BJ (cell line): ENCODE measurements around the gene IGHMBP2. TPM values are rescaled to one million over a fixed set of nuclear protein-coding genes. Genes with fewer than 3 reads are reported as not detected.

Source experiments
- CTCF ChIA-PET: fragments of 350-600 bp; formaldehyde crosslinking; extraction: SDS; loops from one replicate; lab custom pipeline; 2021; ENCODE audit warnings: antibody characterized with exemption, inconsistent platforms; lab: Yijun Ruan, JAX
- POLR2A ChIA-PET: fragments of 300-600 bp; sonication (Branson Sonifier 250); formaldehyde crosslinking; extraction: SDS; loops from one replicate; lab custom pipeline; 2021; ENCODE audit warnings: antibody characterized with exemption; lab: Charles Lee
- DNase-seq: peaks from one replicate; pipeline ENCODE4 v3.0.0-alpha.2; 2011; ENCODE audit warnings: low read depth
- H3K27me3 ChIP-seq: 2 replicates; pipeline ENCODE4 v1.6.0; 2011; ENCODE audit warnings: low read length; ENCODE audit not compliant: control insufficient read depth, insufficient read depth
- H3K36me3 ChIP-seq: 2 replicates; pipeline ENCODE4 v1.5.1; 2011; ENCODE audit warnings: low read length; ENCODE audit not compliant: control insufficient read depth, insufficient read depth
- H3K4me3 ChIP-seq: 2 replicates; pipeline ENCODE4 v1.5.1; 2011; ENCODE audit warnings: low read depth, mild to moderate bottlenecking, control low read depth, low read length
- CTCF ChIP-seq: IDR thresholded peaks from 2 replicates; pipeline ENCODE4 v1.5.1; 2011; ENCODE audit warnings: low read depth, mild to moderate bottlenecking, control low read depth, inconsistent platforms, low read length, moderate library complexity; ENCODE audit not compliant: insufficient read depth
- polyA plus RNA-seq: library from polyadenylated mRNA; depleted of rRNA; stranded (reverse); fragments of >200 nt; gene quantifications from 2 replicates; pipeline ENCODE4 v1.2.3, GENCODE V29; 2011

The IGHMBP2 gene
- polyA plus RNA-seq, 1 experiment, result 13.1 TPM

GRCh38 chr11:68979931-68980775 lies 76.5 kb downstream of the IGHMBP2 start:
- TF ChIP-seq CTCF, result no peak
- ChIA-PET POLR2A (no interaction called here), CTCF (no interaction called here)
- Histone ChIP-seq H3K36me3 (no peaks in the 10 kb centered on the region), H3K4me3 (no peak overlapping the region), H3K27me3 (peaks cover 9% of the 10 kb centered on the region)
- no peak for DNase-seq

- DNase-seq, result no peak
- POLR2A ChIA-PET, result no interaction called here
- H3K27me3 ChIP-seq, result peaks cover 9% of the 10 kb centered on the region
- TF ChIP-seq CTCF, result no peak
- CTCF ChIA-PET, result no interaction called here
- H3K4me3 ChIP-seq, result no peak within 1 kb of the TSS
- H3K36me3 ChIP-seq, result no peaks in the 10 kb centered on the region
Observed at GRCh38 chr11:68980776-68981065, 77.0 kb downstream of the IGHMBP2 start, which contains the start of gene MRGPRD. TSS of gene MRGPRD (minus strand) at chr11:68980986. CDS start at chr11:68980986, 0 bp downstream.

DNA sequence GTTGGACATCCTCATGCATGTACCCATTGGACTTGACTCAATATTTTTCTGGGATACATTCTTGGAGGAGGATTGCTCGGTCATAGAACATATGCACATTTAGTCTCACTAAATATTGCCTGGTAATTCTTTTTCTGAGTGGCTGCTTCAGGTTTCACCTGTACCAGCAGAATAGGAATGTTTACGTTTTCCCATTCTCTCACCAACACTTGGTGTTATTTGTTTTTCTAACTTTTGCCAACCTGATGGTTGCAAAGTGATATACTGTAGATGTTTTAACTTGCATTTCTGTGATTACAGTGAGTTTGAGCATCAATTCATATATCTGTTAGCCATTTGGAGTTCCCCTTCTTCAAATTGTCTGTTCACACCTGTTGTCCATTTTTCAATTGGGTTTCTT lies 78.4 kb downstream of the IGHMBP2 start:
- DNase-seq, result no peak
- Histone ChIP-seq H3K4me3 (no peak overlapping the region), H3K36me3 (no peaks in the 10 kb centered on the region), H3K27me3 (peaks cover 8% of the 10 kb centered on the region)
- ChIA-PET POLR2A (no interaction called here), CTCF (no interaction called here)
- no peak for TF ChIP-seq CTCF

GRCh38 chr11:68983801-68984200 lies 80.1 kb downstream of the IGHMBP2 start:
- H3K4me3 ChIP-seq, result no peak overlapping the region
- no peak for DNase-seq
- no peak for TF ChIP-seq CTCF
- ChIA-PET CTCF (no interaction called here), POLR2A (no interaction called here)
- H3K27me3 ChIP-seq, result peaks cover 6% of the 10 kb centered on the region
- no peaks in the 10 kb centered on the region for H3K36me3 ChIP-seq

DNA sequence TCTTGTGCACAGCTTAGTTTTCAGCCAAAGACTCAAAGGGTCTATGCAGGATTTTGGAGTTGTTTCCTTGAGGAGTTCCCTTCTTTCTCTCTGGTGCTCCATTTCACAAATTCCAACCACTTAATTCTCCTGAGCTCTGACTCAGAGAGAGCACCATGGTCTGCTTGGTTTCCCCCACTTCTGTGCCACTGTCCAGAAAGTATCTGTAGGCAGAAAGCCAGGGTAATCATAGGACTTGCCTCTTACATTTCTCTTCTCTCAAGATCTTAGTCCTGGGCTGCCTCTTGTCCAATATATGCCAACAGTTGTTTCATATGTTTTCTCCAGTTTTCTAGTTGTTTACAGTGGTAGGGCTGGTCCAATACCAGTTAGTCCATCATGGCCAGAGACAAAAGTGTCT lies 83.5 kb downstream of the IGHMBP2 start:
- CTCF ChIA-PET, result no interaction called here
- H3K36me3 ChIP-seq, result no peaks in the 10 kb centered on the region
- H3K4me3 ChIP-seq, result no peak overlapping the region
- POLR2A ChIA-PET, result no interaction called here
- no peak for TF ChIP-seq CTCF
- DNase-seq, result no peak
- H3K27me3 ChIP-seq, result peaks cover 9% of the 10 kb centered on the region
